Uterus (tissue), 4 donors: ENCODE measurements around the gene PTBP2. TPM values are rescaled to one million over a fixed set of nuclear protein-coding genes. Genes with fewer than 3 reads are reported as not detected.

Experiments
- DNase-seq, 2 donors: peaks; one replicate each; pipeline ENCODE4 v3.0.0-alpha.2; 2019 to 2020
- H3K27ac ChIP-seq, 2 donors: fragments of 200-600 bp; sonication (generic); 1 replicate in 1 of 2; 2 replicates in 1 of 2; pipeline ENCODE4 v1.5.1; 2016 to 2018
- H3K27me3 ChIP-seq, 2 donors: fragments of 200-600 bp; sonication (generic); one replicate each; pipeline ENCODE4 v1.5.1; 2018 to 2019; ENCODE audit warnings: control low read depth in 1 of 2
- H3K36me3 ChIP-seq, 2 donors: fragments of 200-600 bp; sonication (generic); one replicate each; pipeline ENCODE4 v1.5.1; 2019; ENCODE audit warnings: control low read depth in 1 of 2
- H3K4me1 ChIP-seq, 2 donors: fragments of 200-600 bp; sonication (generic); one replicate each; pipeline ENCODE4 v1.5.1; 2018 to 2019; ENCODE audit warnings: control low read depth in 1 of 2
- H3K4me3 ChIP-seq, 2 donors: fragments of 200-600 bp; sonication (generic); 1 replicate in 1 of 2; 2 replicates in 1 of 2; pipeline ENCODE4 v1.5.1; 2018 to 2019; ENCODE audit warnings: mild to moderate bottlenecking in 1 of 2
- H3K9me3 ChIP-seq, 2 donors: fragments of 200-600 bp; sonication (generic); one replicate each; pipeline ENCODE4 v1.5.1; 2019; ENCODE audit warnings: control low read depth in 1 of 2
- CTCF ChIP-seq, 4 experiments: fragments of 200-600 bp in 2 of 4; fragments of 450-650 bp in 2 of 4; sonication (generic) in 2 of 4; IDR thresholded peaks; one replicate each; pipeline ENCODE4 v1.5.1; 2016 to 2019; ENCODE audit warnings: antibody characterized with exemption in 4 of 4, mild to moderate bottlenecking in 2 of 4, moderate library complexity in 1 of 4
- POLR2A ChIP-seq, 2 donors: fragments of 450-650 bp; IDR thresholded peaks; one replicate each; pipeline ENCODE4 v1.6.1; 2016; ENCODE audit warnings: antibody characterized with exemption in 2 of 2, mild to moderate bottlenecking in 1 of 2, moderate library complexity in 1 of 2
- intact Hi-C: fragments of 100-400 bp; cut with DNase I; formaldehyde crosslinking; loops from one replicate; pipeline ENCODE4 v1.15.1; 2023; ENCODE audit warnings: low total_unique reads
- total RNA-seq, 4 donors: library from RNA; depleted of rRNA in 3 of 4; stranded (reverse); fragments of >200 nt in 3 of 4; gene quantifications; one replicate each; pipeline versions ENCODE4 v1.1.0 to v1.2.4, GENCODE V29; 2014 to 2023
- donor health status: DM: yes; HTN: yes; CAD: no.

PTBP2 gene
- total RNA-seq, 4 donors from 2014 or later, result 32.3 to 189 (median 57.5) TPM

- intact Hi-C loops, result no loop called here
- Histone ChIP-seq H3K36me3 (no peaks in the 10 kb centered on the region), H3K4me3 (no peak overlapping the region), H3K27ac (no peak overlapping the region), H3K27me3 (no peaks in the 10 kb centered on the region), H3K4me1 (no peaks in the 10 kb centered on the region), H3K9me3 (no peaks in the 10 kb centered on the region)
- no peak for DNase-seq
- no peak for TF ChIP-seq CTCF (IDR thresholded peaks at IDR 0.05)
- TF ChIP-seq POLR2A (IDR thresholded peaks at IDR 0.05), result no peak
Measured at GRCh38 chr1:96688767-96689166, 32.8 kb upstream of the PTBP2 start.

- Histone ChIP-seq H3K27me3 (no peaks in the 10 kb centered on the region), H3K4me3 (no peak overlapping the region), H3K9me3 (no peaks in the 10 kb centered on the region), H3K27ac (no peak overlapping the region), H3K36me3 (no peaks in the 10 kb centered on the region), H3K4me1 (no peaks in the 10 kb centered on the region)
- intact Hi-C loops, result no loop called here
- DNase-seq, result no peak
- TF ChIP-seq POLR2A (IDR thresholded peaks at IDR 0.05) (no peak), CTCF (IDR thresholded peaks at IDR 0.05) (no peak)
Measured at GRCh38 chr1:96695954-96696353, 25.6 kb upstream of the PTBP2 start.

- H3K27me3 ChIP-seq, result no peaks in the 10 kb centered on the region
- no peaks in the 10 kb centered on the region for H3K4me1 ChIP-seq
- H3K9me3 ChIP-seq, result no peaks in the 10 kb centered on the region
- no peak overlapping the region for H3K27ac ChIP-seq
- intact Hi-C loops, result no loop called here
- no peak overlapping the region for H3K4me3 ChIP-seq
- DNase-seq, result no peak
- no peak for TF ChIP-seq CTCF (IDR thresholded peaks at IDR 0.05)
- no peak for TF ChIP-seq POLR2A (IDR thresholded peaks at IDR 0.05)
- no peaks in the 10 kb centered on the region for H3K36me3 ChIP-seq
Measured at GRCh38 chr1:96698342-96698983, 23.1 kb upstream of the PTBP2 start.

- Histone ChIP-seq H3K4me1 (no peaks in the 10 kb centered on the region), H3K27me3 (no peaks in the 10 kb centered on the region), H3K9me3 (no peaks in the 10 kb centered on the region), H3K36me3 (no peaks in the 10 kb centered on the region), H3K4me3 (no peak overlapping the region), H3K27ac (no peak overlapping the region)
- TF ChIP-seq CTCF (IDR thresholded peaks at IDR 0.05), result no peak
- no peak for TF ChIP-seq POLR2A (IDR thresholded peaks at IDR 0.05)
- intact Hi-C loops, result no loop called here
- DNase-seq, result no peak
Measured at GRCh38 chr1:96703186-96703585, 18.4 kb upstream of the PTBP2 start.

GRCh38 chr1:96707023-96707422 lies 14.6 kb upstream of the PTBP2 start:
- no peaks in the 10 kb centered on the region for H3K9me3 ChIP-seq
- H3K4me3 ChIP-seq, result no peak overlapping the region
- H3K27ac ChIP-seq, result no peak overlapping the region
- TF ChIP-seq POLR2A (IDR thresholded peaks at IDR 0.05) (no peak), CTCF (IDR thresholded peaks at IDR 0.05) (no peak)
- no peaks in the 10 kb centered on the region for H3K4me1 ChIP-seq
- DNase-seq, result no peak
- H3K27me3 ChIP-seq, result no peaks in the 10 kb centered on the region
- intact Hi-C loops, result no loop called here
- no peaks in the 10 kb centered on the region for H3K36me3 ChIP-seq
